GM12865 (cell line): Measurements from ENCODE around the gene ZDHHC7.
A peak's percentile ranks its signal among the peaks of the same experiment; 100 is the strongest.

Experiments used
- DNase-seq: peaks from one replicate; pipeline ENCODE4 v3.0.0; 2010; ENCODE audit warnings: low read depth
- H3K4me3 ChIP-seq: 2 replicates; pipeline ENCODE4 v1.5.1; 2011; ENCODE audit warnings: mild to moderate bottlenecking, low read depth, low read length, control low read depth
- TF ChIP-seq, protein P1 (sequence below): IDR thresholded peaks from 2 replicates; pipeline ENCODE4 v1.5.1; 2011; ENCODE audit warnings: low read length, control low read depth, low read depth, inconsistent platforms; ENCODE audit not compliant: insufficient read depth; ENCODE audit errors: missing control alignments

ZDHHC7 gene

DNA sequence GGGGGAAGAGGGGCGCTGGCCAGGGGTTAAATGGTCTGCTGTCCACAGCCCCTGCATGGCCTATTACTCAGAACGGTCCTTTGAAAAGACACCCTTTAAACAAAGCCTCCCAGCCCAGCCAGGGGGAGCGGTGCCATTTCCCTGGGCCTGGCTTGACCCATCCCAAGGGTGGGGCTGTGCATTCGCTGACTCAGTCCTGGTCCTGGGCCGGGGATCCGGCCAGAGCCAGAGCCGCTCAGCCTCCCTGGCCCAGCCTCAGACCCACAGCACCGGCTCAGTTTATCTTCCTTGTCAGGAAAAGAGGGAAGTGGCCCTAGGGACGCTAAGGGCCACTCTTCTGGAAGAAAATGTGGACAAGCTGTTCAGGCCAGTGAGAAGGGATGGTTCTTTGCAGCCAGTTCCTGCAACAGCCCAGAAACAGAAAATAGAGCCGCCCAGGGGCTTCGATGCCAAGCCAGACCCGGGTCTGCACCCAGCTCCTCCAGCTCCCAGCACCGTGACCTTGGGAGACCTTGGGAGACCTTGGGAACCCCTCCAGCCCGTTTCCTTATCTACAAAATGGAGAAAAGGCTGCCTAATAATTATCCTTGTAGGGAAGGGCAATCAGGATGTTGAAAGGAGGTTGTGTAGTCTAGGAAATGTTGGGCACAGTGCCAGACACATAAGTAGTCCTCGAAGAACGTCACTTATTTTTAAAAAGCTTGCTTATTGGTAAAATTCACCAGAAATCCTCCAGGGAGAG, 82.5 kb downstream of the ZDHHC7 start:
- H3K4me3 ChIP-seq, result no peak overlapping the region
- no peak for DNase-seq
- TF ChIP-seq, protein P1, sequence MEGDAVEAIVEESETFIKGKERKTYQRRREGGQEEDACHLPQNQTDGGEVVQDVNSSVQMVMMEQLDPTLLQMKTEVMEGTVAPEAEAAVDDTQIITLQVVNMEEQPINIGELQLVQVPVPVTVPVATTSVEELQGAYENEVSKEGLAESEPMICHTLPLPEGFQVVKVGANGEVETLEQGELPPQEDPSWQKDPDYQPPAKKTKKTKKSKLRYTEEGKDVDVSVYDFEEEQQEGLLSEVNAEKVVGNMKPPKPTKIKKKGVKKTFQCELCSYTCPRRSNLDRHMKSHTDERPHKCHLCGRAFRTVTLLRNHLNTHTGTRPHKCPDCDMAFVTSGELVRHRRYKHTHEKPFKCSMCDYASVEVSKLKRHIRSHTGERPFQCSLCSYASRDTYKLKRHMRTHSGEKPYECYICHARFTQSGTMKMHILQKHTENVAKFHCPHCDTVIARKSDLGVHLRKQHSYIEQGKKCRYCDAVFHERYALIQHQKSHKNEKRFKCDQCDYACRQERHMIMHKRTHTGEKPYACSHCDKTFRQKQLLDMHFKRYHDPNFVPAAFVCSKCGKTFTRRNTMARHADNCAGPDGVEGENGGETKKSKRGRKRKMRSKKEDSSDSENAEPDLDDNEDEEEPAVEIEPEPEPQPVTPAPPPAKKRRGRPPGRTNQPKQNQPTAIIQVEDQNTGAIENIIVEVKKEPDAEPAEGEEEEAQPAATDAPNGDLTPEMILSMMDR, result no peak

DNA sequence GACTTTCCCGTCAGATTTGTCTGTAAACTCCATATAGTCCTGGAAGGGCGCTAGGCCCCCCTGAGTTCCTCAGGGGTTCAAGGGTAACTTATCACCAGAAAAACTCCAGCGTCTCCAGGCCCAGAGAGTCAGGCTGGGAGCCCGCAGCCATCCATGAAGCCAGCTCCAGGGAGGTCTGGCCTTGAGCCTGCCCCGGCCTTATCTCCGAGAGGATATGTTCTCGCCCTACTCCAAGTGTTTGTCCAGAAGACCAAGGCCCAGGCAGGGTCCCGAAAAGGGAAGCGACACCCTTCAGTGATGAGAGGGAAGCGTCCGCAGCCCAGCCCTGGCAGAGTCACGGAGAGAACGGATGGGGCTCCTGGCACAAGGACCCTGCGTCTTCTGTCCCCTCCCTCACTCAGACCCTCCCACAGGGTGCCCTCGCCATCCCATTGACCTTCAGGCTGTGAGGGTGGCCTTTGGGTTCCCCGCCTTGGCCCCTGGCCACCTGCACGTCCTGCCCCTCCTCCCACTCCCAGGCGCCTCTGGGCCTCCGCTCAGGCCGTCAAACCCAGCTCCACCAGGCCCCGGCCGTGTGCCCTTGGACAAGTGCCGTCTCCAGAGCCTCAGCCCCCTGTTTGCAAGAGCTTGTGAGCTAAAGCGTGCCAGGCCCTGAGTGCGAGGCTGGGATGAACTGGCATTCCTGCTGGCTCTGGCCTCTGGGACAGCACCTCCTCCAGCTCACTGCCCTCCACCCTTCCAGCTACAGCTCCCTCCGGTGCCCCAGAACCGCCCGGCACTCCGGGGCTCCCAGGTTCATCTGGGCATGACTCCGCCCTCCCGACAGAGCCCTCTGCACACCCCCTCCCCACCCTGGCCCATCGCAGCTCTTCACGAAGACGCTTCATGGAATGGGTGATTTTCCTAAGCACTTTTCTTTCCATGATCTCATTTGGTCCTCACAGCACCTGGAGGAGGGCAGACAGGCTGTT, 83.4 kb downstream of the ZDHHC7 start:
- no peak overlapping the region for H3K4me3 ChIP-seq
- DNase-seq, result no peak
- TF ChIP-seq, protein P1, result no peak

DNA sequence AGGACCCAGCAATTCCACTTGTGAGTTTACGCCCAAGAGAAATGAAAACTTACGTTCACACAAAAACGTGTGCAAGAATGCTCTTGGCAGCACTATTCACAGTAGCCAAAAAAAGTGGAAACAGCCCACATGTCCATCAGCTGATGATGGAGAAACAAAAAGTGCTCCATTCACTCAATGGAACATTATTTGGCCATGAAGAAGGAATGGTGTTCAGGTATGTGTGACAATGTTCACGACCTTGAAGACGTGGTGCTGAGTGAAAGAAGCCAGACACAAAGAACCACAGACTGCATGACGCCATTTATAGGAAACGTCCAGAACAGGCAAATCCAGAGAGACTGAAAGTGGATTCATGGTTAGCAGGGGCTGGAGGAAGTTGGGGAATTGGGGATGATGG, 84.9 kb downstream of the ZDHHC7 start:
- H3K4me3 ChIP-seq, result no peak overlapping the region
- TF ChIP-seq, protein P1, result no peak
- no peak for DNase-seq

DNA sequence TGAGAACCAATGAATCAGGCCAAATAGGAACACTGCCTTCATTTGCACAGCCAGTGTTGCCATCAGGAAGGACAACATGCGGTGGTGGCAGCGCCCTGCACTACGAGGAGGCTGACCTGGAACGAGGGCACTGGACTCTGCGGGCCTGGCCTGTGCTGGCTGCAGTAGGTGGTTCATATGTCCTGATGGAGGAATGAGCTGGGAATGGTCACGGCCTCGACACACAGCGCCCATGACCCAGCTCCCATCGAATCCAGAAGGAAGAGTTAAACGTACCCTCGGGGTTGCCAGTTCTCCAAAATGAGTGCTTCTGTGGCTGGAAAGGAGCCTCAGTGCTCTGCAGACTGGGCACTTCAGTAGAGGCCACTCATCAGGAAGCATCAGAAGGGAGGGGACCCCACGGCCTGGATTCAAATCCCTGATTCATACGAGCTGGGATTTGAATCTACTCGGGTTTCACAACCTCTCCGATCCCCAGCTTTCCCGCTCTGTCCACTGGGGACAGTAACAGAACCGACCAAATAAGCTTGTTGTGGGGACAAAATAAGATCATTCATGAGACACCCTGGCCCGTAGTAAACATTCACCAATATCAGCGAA, 85.5 kb downstream of the ZDHHC7 start:
- no peak for DNase-seq
- TF ChIP-seq, protein P1, result no peak
- H3K4me3 ChIP-seq, result no peak overlapping the region

DNA sequence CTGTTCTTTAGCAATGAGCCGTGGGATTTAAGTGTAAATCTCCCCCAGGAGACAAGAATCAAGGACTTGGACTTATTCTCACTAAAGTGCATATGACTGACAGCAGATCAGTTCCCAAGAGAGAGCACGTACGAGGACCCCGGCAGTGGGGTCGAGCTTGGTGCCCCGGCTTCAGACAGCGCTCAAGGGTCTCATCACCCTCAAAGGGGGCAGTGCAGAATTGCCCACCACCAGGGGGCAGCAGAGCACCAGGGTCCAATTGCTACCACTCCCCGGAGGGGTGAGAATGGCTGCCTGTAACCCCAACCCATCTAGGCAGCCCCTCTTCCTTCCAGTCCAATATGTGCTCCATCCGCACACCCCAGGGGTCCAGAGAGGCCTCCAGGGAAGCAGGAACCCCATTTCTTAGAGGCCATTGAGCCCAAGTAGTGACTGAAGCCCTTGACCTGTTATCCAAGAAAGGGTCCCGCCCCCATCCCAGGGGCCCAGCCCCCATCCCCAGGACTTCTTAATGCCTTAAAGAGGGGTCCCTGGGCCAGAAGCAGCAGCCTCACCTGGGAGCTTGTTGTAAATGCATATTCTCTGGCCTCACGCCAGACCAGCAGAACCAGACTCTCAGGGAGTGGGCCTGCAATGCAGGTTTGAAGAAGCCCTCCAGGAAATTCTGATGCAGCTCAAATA, 86.1 kb downstream of the ZDHHC7 start:
- peak; percentile 57 for DNase-seq
- no peak overlapping the region for H3K4me3 ChIP-seq
- TF ChIP-seq, protein P1, result peak; percentile 82

DNA sequence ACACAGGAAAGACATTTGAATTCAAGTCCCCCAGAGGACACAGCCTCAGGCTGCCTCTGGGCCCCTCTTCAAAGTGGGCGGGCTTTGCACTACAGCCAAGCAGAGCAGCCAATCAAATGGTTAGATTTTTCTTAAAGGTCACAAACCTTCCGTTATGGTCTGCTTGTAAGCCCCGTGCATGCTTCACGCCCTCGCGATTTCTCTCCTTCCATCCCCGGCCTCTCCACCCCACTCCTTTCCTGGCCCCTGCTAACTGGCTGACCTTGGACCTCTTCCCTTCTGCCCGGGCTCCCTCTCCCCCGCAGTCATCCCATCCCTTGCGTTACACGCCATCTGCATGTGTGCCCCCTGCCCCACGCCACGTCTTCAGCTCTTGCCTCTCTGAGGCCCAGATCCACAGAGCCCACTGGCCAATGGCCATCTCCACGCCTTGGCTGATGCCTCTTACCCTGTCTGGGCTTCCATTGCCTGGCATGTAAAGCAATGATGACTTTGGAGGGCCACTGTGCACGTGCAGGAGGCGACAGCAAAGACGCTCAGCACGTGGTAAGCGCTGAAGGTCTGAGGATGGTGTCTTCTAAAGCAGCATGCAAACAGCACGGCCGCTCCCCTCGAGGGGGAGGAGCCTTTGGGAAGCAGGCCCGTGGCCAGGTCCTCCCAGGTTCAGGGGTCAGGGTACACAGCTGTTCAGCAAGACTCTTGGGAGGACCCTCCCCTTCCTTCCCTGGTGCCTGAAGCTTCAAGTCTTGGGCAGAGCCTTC, 86.8 kb downstream of the ZDHHC7 start:
- TF ChIP-seq, protein P1, result no peak
- H3K4me3 ChIP-seq, result no peak overlapping the region
- no peak for DNase-seq
